ENCODE data around the gene CTNND2. TPM values are rescaled to one million over a fixed set of nuclear protein-coding genes. Genes with fewer than 3 reads are reported as not detected.
"Not testable (repeated sequence)": the region's sequence is repeated elsewhere in the genome, so short reads cannot be mapped to it uniquely, and the experiment has no call there.

The CTNND2 gene
- polyA plus RNA-seq, 4 donors, result 0.68 to 2.9 (median 2.2) TPM

GRCh38 chr5:11869203-11869602 is 35.0 kb downstream of the CTNND2 start:
- no peak for DNase-seq (ENCODE audit: low read depth in 4 of 4, low spot score in 3 of 4)

- DNase-seq (ENCODE audit: low read depth in 4 of 4, low spot score in 3 of 4), result no peak
These were observed 40.3 kb downstream of the CTNND2 start for GRCh38 chr5:11863911-11864310.

- no peak for DNase-seq (ENCODE audit: low read depth in 4 of 4, low spot score in 3 of 4)
These were observed 46.9 kb downstream of the CTNND2 start for GRCh38 chr5:11857391-11857790.

GRCh38 chr5:11854936-11855335 is 49.3 kb downstream of the CTNND2 start:
- DNase-seq (ENCODE audit: low read depth in 4 of 4, low spot score in 3 of 4), result no peak

GRCh38 chr5:11853796-11854195 is 50.5 kb downstream of the CTNND2 start:
- no peak for DNase-seq (ENCODE audit: low read depth in 4 of 4, low spot score in 3 of 4)

GRCh38 chr5:11853140-11853539 is 51.1 kb downstream of the CTNND2 start:
- no peak for DNase-seq (ENCODE audit: low read depth in 4 of 4, low spot score in 3 of 4)

GRCh38 chr5:11852717-11853087 is 51.5 kb downstream of the CTNND2 start:
- no peak for DNase-seq (ENCODE audit: low read depth in 4 of 4, low spot score in 3 of 4)

- DNase-seq (ENCODE audit: low read depth in 4 of 4, low spot score in 3 of 4), result no peak
These were observed 52.1 kb downstream of the CTNND2 start for GRCh38 chr5:11851965-11852716.

GRCh38 chr5:11851416-11851815 is 52.8 kb downstream of the CTNND2 start:
- no peak for DNase-seq (ENCODE audit: low read depth in 4 of 4, low spot score in 3 of 4)

GRCh38 chr5:11828566-11828965 is 75.7 kb downstream of the CTNND2 start:
- DNase-seq (ENCODE audit: low read depth in 4 of 4, low spot score in 3 of 4), result not testable (repeated sequence)

GRCh38 chr5:11822598-11822997 is 81.6 kb downstream of the CTNND2 start:
- no peak for DNase-seq (ENCODE audit: low read depth in 4 of 4, low spot score in 3 of 4)

GRCh38 chr5:11815916-11816315 is 88.3 kb downstream of the CTNND2 start:
- no peak for DNase-seq (ENCODE audit: low read depth in 4 of 4, low spot score in 3 of 4)

GRCh38 chr5:11815481-11815880 is 88.8 kb downstream of the CTNND2 start:
- DNase-seq (ENCODE audit: low read depth in 4 of 4, low spot score in 3 of 4), result no peak

- DNase-seq (ENCODE audit: low read depth in 4 of 4, low spot score in 3 of 4), result no peak
These were observed 89.9 kb downstream of the CTNND2 start for GRCh38 chr5:11814373-11814772.

- DNase-seq (ENCODE audit: low read depth in 4 of 4, low spot score in 3 of 4), result no peak
These were observed 94.8 kb downstream of the CTNND2 start for GRCh38 chr5:11809407-11809806.

GRCh38 chr5:11803436-11803835 is 100.8 kb downstream of the CTNND2 start:
- no peak for DNase-seq (ENCODE audit: low read depth in 4 of 4, low spot score in 3 of 4)

- no peak for DNase-seq (ENCODE audit: low read depth in 4 of 4, low spot score in 3 of 4)
These were observed 103.2 kb downstream of the CTNND2 start for GRCh38 chr5:11801061-11801460.

GRCh38 chr5:11797132-11797531 is 107.1 kb downstream of the CTNND2 start:
- no peak for DNase-seq (ENCODE audit: low read depth in 4 of 4, low spot score in 3 of 4)

GRCh38 chr5:11793396-11793795 is 110.8 kb downstream of the CTNND2 start:
- no peak for DNase-seq (ENCODE audit: low read depth in 4 of 4, low spot score in 3 of 4)

GRCh38 chr5:11792621-11793020 is 111.6 kb downstream of the CTNND2 start:
- DNase-seq (ENCODE audit: low read depth in 4 of 4, low spot score in 3 of 4), result no peak

GRCh38 chr5:11791792-11792191 is 112.5 kb downstream of the CTNND2 start:
- DNase-seq (ENCODE audit: low read depth in 4 of 4, low spot score in 3 of 4), result no peak

GRCh38 chr5:11790201-11790600 is 114.0 kb downstream of the CTNND2 start:
- no peak for DNase-seq (ENCODE audit: low read depth in 4 of 4, low spot score in 3 of 4)
